Measurements from ENCODE around the gene TEKT5.

TEKT5 gene

DNA sequence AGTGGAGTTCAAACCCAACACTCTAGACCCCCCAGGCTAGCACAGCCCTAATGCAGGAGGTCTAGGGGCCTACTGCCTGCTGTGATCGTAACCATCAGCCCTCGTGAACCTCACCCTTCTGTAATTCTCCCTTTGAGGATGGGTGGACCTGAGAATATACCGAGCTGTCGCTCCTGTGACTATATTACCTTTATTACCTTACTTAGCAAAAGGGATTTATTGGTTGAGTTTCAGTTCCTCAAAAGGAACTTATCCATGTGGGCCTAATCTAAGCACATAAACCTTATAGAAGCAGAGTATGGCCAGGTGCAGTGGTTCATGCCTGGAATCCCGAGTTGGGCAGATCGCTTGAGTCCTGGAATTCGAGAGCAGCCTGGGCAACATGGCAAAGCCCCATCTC is 95.1 kb downstream of the TEKT5 start:
- Histone ChIP-seq H3K4me2 (ENCODE audit: low read length) (peak overlapping the region; percentile 83), H3K36me3 (replicated peaks; ENCODE audit: low read depth, low read length) (no peaks in the 10 kb centered on the region), H3K9ac (ENCODE audit: low read length) (peak overlapping the region; percentile 47; the same call in 1 of the 2 replicates), H3K4me1 (ENCODE audit: low read length) (peaks cover 66% of the 10 kb centered on the region), H3K79me2 (ENCODE audit: low read length) (no peaks in the 10 kb centered on the region), H3K27ac (ENCODE audit: low read length) (peak overlapping the region; percentile 69), H3K27me3 (ENCODE audit: low read depth, low read length) (no peaks in the 10 kb centered on the region), H4K20me1 (ENCODE audit: insufficient read depth, low read length) (no peaks in the 10 kb centered on the region), H2AFZ (ENCODE audit: low read depth, low read length) (no peak overlapping the region), H3K9me3 (ENCODE audit: insufficient read depth, low read length) (no peaks in the 10 kb centered on the region), H3K4me3 (ENCODE audit: low read length) (peak overlapping the region; percentile 56)
- no peak for TF ChIP-seq EZH2phosphoT487 (IDR thresholded peaks at IDR 0.05; ENCODE audit: low read depth)
- TF ChIP-seq, protein P1, sequence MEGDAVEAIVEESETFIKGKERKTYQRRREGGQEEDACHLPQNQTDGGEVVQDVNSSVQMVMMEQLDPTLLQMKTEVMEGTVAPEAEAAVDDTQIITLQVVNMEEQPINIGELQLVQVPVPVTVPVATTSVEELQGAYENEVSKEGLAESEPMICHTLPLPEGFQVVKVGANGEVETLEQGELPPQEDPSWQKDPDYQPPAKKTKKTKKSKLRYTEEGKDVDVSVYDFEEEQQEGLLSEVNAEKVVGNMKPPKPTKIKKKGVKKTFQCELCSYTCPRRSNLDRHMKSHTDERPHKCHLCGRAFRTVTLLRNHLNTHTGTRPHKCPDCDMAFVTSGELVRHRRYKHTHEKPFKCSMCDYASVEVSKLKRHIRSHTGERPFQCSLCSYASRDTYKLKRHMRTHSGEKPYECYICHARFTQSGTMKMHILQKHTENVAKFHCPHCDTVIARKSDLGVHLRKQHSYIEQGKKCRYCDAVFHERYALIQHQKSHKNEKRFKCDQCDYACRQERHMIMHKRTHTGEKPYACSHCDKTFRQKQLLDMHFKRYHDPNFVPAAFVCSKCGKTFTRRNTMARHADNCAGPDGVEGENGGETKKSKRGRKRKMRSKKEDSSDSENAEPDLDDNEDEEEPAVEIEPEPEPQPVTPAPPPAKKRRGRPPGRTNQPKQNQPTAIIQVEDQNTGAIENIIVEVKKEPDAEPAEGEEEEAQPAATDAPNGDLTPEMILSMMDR (IDR thresholded peaks at IDR 0.05; ENCODE audit: low read depth, low read length), result no peak

DNA sequence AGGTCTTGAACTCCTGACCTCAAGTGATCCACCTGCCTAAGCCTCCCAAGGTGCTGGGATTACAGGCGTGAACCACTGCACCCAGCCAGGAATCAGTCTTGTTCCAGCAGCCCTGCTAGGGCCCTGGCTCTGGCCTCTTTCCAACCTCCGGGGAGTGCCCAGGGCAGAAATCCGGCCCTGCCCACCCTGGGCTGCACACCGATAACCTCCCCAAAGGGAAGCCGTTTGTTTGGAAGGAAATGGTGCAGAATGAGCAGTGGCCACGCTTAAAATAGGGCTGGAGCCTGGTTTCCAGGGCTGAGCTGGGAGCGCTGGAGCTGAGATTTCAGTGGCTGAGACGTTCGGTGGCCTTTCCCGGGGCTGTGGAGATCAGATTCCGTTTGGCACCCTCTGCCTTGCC is 96.6 kb downstream of the TEKT5 start:
- Histone ChIP-seq H3K4me2 (ENCODE audit: low read length) (no peak overlapping the region), H3K79me2 (ENCODE audit: low read length) (no peaks in the 10 kb centered on the region), H3K9ac (ENCODE audit: low read length) (no peak overlapping the region), H3K4me3 (ENCODE audit: low read length) (no peak overlapping the region), H3K27ac (ENCODE audit: low read length) (no peak overlapping the region), H3K36me3 (replicated peaks; ENCODE audit: low read depth, low read length) (no peaks in the 10 kb centered on the region), H3K9me3 (ENCODE audit: insufficient read depth, low read length) (no peaks in the 10 kb centered on the region), H3K27me3 (ENCODE audit: low read depth, low read length) (no peaks in the 10 kb centered on the region), H3K4me1 (ENCODE audit: low read length) (peaks cover 71% of the 10 kb centered on the region), H4K20me1 (ENCODE audit: insufficient read depth, low read length) (no peaks in the 10 kb centered on the region), H2AFZ (ENCODE audit: low read depth, low read length) (no peak overlapping the region)
- TF ChIP-seq, protein P1 (IDR thresholded peaks at IDR 0.05; ENCODE audit: low read depth, low read length), result no peak
- no peak for TF ChIP-seq EZH2phosphoT487 (IDR thresholded peaks at IDR 0.05; ENCODE audit: low read depth)

DNA sequence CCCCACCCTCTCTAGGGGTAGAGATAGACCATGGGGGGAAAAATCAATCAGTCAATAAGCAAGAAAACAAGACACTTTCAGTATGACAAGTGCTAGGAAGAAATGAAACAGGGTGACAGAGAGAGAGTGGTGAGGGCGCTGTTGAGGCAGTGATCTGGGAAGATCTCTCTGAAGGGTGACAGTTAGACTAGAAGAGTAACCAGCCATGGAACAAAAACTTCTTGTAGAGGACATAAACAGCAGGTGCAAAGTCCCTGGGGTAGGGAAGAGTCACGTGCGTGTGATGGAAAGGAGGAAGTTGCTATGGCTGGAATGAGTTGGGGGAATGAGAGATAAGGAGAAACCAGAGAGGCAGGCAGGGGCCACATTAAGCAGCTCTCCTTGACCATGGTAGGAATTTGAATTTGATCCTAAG is 97.5 kb downstream of the TEKT5 start:
- Histone ChIP-seq H3K27ac (ENCODE audit: low read length) (peak overlapping the region; percentile 29), H2AFZ (ENCODE audit: low read depth, low read length) (no peak overlapping the region), H3K9ac (ENCODE audit: low read length) (no peak overlapping the region), H3K4me1 (ENCODE audit: low read length) (peaks cover 71% of the 10 kb centered on the region), H3K79me2 (ENCODE audit: low read length) (no peaks in the 10 kb centered on the region), H3K4me2 (ENCODE audit: low read length) (peak overlapping the region; percentile 39), H3K9me3 (ENCODE audit: insufficient read depth, low read length) (no peaks in the 10 kb centered on the region), H3K27me3 (ENCODE audit: low read depth, low read length) (no peaks in the 10 kb centered on the region), H4K20me1 (ENCODE audit: insufficient read depth, low read length) (no peaks in the 10 kb centered on the region), H3K36me3 (replicated peaks; ENCODE audit: low read depth, low read length) (no peaks in the 10 kb centered on the region), H3K4me3 (ENCODE audit: low read length) (no peak overlapping the region)
- TF ChIP-seq EZH2phosphoT487 (IDR thresholded peaks at IDR 0.05; ENCODE audit: low read depth), result no peak
- TF ChIP-seq, protein P1 (IDR thresholded peaks at IDR 0.05; ENCODE audit: low read depth, low read length), result peak; percentile 48

DNA sequence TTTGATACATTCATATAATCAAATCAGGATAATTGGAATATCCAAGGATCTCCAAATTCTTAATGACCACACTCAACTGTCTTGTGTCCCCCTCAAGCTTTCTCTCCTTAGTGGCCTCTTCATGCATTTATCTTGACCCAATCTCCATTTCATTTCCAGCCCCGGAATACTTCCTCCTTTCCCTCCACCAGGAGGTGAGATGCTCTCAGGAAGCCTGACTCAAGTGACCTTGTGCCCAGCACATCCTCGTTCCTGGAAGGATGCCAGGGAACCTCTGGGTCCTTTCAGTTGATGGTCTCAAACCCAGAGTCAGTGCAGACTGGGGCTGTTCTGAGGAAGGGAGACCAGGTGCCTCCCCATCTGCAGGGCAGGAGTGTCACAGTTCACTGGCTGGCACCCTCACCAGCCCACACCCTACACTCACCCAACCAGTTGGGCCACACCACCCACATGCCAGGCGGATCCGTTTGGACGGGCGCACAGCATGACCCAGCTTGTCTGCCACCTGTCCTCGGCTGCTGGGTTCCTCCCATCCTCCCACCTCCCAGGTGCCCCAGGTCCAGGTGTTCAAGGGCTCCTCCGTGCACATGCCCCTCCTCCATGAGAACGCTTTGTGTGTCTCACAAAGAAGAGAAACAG is 100.3 kb downstream of the TEKT5 start:
- H3K4me1 ChIP-seq (ENCODE audit: low read length), result peaks cover 46% of the 10 kb centered on the region
- H2AFZ ChIP-seq (ENCODE audit: low read depth, low read length), result peak overlapping the region; percentile 14; the same call in 1 of the 2 replicates
- H3K36me3 ChIP-seq (replicated peaks; ENCODE audit: low read depth, low read length), result no peaks in the 10 kb centered on the region
- H3K79me2 ChIP-seq (ENCODE audit: low read length), result no peaks in the 10 kb centered on the region
- peak overlapping the region; percentile 46 for H3K4me2 ChIP-seq (ENCODE audit: low read length)
- H4K20me1 ChIP-seq (ENCODE audit: insufficient read depth, low read length), result no peaks in the 10 kb centered on the region
- H3K9me3 ChIP-seq (ENCODE audit: insufficient read depth, low read length), result no peaks in the 10 kb centered on the region
- no peak overlapping the region for H3K27ac ChIP-seq (ENCODE audit: low read length)
- TF ChIP-seq, protein P1 (IDR thresholded peaks at IDR 0.05; ENCODE audit: low read depth, low read length), result no peak
- no peak for TF ChIP-seq EZH2phosphoT487 (IDR thresholded peaks at IDR 0.05; ENCODE audit: low read depth)
- H3K27me3 ChIP-seq (ENCODE audit: low read depth, low read length), result peaks cover 7% of the 10 kb centered on the region; the same call in 1 of the 2 replicates
- no peak overlapping the region for H3K4me3 ChIP-seq (ENCODE audit: low read length)
- no peak overlapping the region for H3K9ac ChIP-seq (ENCODE audit: low read length)
